HG03342 (cell line): Measurements from ENCODE around the gene SH2D2A.

Source experiments
- ATAC-seq: cut with Tn5 transposase; IDR thresholded peaks from one replicate; pipeline ENCODE4 v1.9.1; 2021; ENCODE audit warnings: mild to moderate bottlenecking, moderate library complexity; ENCODE audit not compliant: unreplicated experiment

The SH2D2A gene

GRCh38 chr1:156848461-156849150 lies 32.0 kb upstream of the SH2D2A start:
- no peak for ATAC-seq

GRCh38 chr1:156847591-156848460 lies 31.2 kb upstream of the SH2D2A start:
- ATAC-seq: no peak

- ATAC-seq: no peak
These were observed 30.0 kb upstream of the SH2D2A start for GRCh38 chr1:156846643-156847042.

GRCh38 chr1:156845953-156846545 lies 29.4 kb upstream of the SH2D2A start:
- no peak for ATAC-seq

- no peak for ATAC-seq
These were observed 28.7 kb upstream of the SH2D2A start for GRCh38 chr1:156845055-156845952.

- no peak for ATAC-seq
These were observed 28.0 kb upstream of the SH2D2A start for GRCh38 chr1:156844638-156845037.

GRCh38 chr1:156844102-156844501 lies 27.5 kb upstream of the SH2D2A start:
- ATAC-seq: no peak

- ATAC-seq: no peak
These were observed 26.1 kb upstream of the SH2D2A start for GRCh38 chr1:156842618-156843300.

- no peak for ATAC-seq
These were observed 24.7 kb upstream of the SH2D2A start for GRCh38 chr1:156841295-156841855.

GRCh38 chr1:156840898-156841279 lies 24.2 kb upstream of the SH2D2A start:
- no peak for ATAC-seq

GRCh38 chr1:156840186-156840897 lies 23.7 kb upstream of the SH2D2A start:
- ATAC-seq: no peak

- ATAC-seq: no peak
These were observed 22.9 kb upstream of the SH2D2A start for GRCh38 chr1:156839426-156840109.

GRCh38 chr1:156838972-156839371 lies 22.3 kb upstream of the SH2D2A start:
- no peak for ATAC-seq

GRCh38 chr1:156836892-156837291 lies 20.2 kb upstream of the SH2D2A start:
- ATAC-seq: no peak

- ATAC-seq: no peak
These were observed 19.5 kb upstream of the SH2D2A start for GRCh38 chr1:156836041-156836654.

GRCh38 chr1:156834322-156834721 lies 17.7 kb upstream of the SH2D2A start:
- ATAC-seq: no peak

- ATAC-seq: no peak
These were observed 17.0 kb upstream of the SH2D2A start for GRCh38 chr1:156833603-156834002.

- no peak for ATAC-seq
These were observed 15.8 kb upstream of the SH2D2A start for GRCh38 chr1:156832434-156832833.
